GM23338 (cell line): Measurements from ENCODE around the gene SYT2. TPM values are rescaled to one million over a fixed set of nuclear protein-coding genes. Genes with fewer than 3 reads are reported as not detected.

Experiments
- ATAC-seq: fragments of 200-7000 bp; cut with Tn5 transposase; 3 replicates; pipeline ENCODE4 v1.9.1; 2020
- DNase-seq: peaks from one replicate; pipeline ENCODE4 v3.0.0-alpha.2; 2015; ENCODE audit warnings: low spot score
- H2AFZ ChIP-seq: fragments of 200-600 bp; sonication (generic); 2 replicates; pipeline ENCODE4 v1.8.0; 2016; ENCODE audit warnings: antibody characterized with exemption, mild to moderate bottlenecking, moderate library complexity
- H3F3A ChIP-seq: fragments of 200-600 bp; sonication (generic); replicated peaks from 2 replicates; pipeline ENCODE4 v1.8.0; 2017; ENCODE audit warnings: antibody characterized with exemption, mixed run types, low read depth
- H3K27ac ChIP-seq: fragments of 200-600 bp; sonication (generic); 2 replicates; pipeline ENCODE4 v1.6.1; 2016; ENCODE audit warnings: low read depth
- H3K27me3 ChIP-seq: fragments of 200-600 bp; sonication (generic); 2 replicates; pipeline ENCODE4 v1.8.0; 2016; ENCODE audit warnings: mild to moderate bottlenecking, mixed run types, moderate library complexity; ENCODE audit not compliant: insufficient read depth
- H3K36me3 ChIP-seq: fragments of 200-600 bp; sonication (generic); 2 replicates; pipeline ENCODE4 v1.8.0; 2016; ENCODE audit warnings: mild to moderate bottlenecking; ENCODE audit not compliant: insufficient read depth
- H3K4me1 ChIP-seq: fragments of 200-600 bp; sonication (generic); 2 replicates; pipeline ENCODE4 v1.8.0; 2016; ENCODE audit warnings: mild to moderate bottlenecking, moderate library complexity; ENCODE audit not compliant: insufficient read depth
- H3K4me2 ChIP-seq: fragments of 200-600 bp; sonication (generic); 2 replicates; pipeline ENCODE4 v1.7.1; 2017; ENCODE audit warnings: mixed run types
- H3K4me3 ChIP-seq: fragments of 200-600 bp; sonication (generic); 2 replicates; pipeline ENCODE4 v1.6.1; 2016; ENCODE audit warnings: mixed run types
- H3K79me2 ChIP-seq: fragments of 200-600 bp; sonication (generic); replicated peaks from 2 replicates; pipeline ENCODE4 v1.8.0; 2017; ENCODE audit warnings: mild to moderate bottlenecking; ENCODE audit not compliant: insufficient read depth
- H3K9me2 ChIP-seq: fragments of 200-600 bp; sonication (generic); 2 replicates; pipeline ENCODE4 v1.8.0; 2017; ENCODE audit not compliant: insufficient read depth
- H4K20me1 ChIP-seq: fragments of 200-600 bp; sonication (generic); replicated peaks from 2 replicates; pipeline ENCODE4 v1.8.0; 2017; ENCODE audit warnings: mild to moderate bottlenecking; ENCODE audit not compliant: insufficient read depth
- H3K27ac Mint-ChIP-seq: 2 replicates; pipeline ENCODE4 v1.8.0; 2020; ENCODE audit warnings: inconsistent platforms, mild to moderate bottlenecking, moderate library complexity, mixed read lengths
- H3K27me3 Mint-ChIP-seq: 3 replicates; pipeline ENCODE4 v1.8.0; 2022; ENCODE audit warnings: low read depth, mild to moderate bottlenecking, moderate library complexity, mixed read lengths, inconsistent platforms; ENCODE audit not compliant: insufficient read depth, poor library complexity
- H3K36me3 Mint-ChIP-seq: 3 replicates; pipeline ENCODE4 v1.8.0; 2021; ENCODE audit warnings: low read depth, mild to moderate bottlenecking, inconsistent platforms, moderate library complexity, mixed read lengths
- H3K4me1 Mint-ChIP-seq: 3 replicates; pipeline ENCODE4 v1.8.0; 2020; ENCODE audit warnings: mild to moderate bottlenecking, inconsistent platforms, mixed read lengths
- H3K4me3 Mint-ChIP-seq: 3 replicates; pipeline ENCODE4 v1.8.0; 2021; ENCODE audit warnings: moderate library complexity, mild to moderate bottlenecking, inconsistent platforms, mixed read lengths
- H3K9me3 Mint-ChIP-seq: 3 replicates; pipeline ENCODE4 v1.8.0; 2020; ENCODE audit warnings: moderate library complexity, mild to moderate bottlenecking, inconsistent platforms, mixed read lengths
- CREB1 ChIP-seq: fragments of 250-450 bp; sonication (Bioruptor Pico); IDR thresholded peaks from 2 replicates; pipeline ENCODE4 v1.5.0; 2020; ENCODE audit warnings: low read depth, mild to moderate bottlenecking, moderate library complexity
- CTCF ChIP-seq, 2 experiments: fragments of 200-600 bp in 1 of 2; sonication (generic) in 1 of 2; conservative IDR thresholded peaks; 2 replicates each; pipeline versions ENCODE4 v1.5.1 to v1.6.1; 2016 to 2017; ENCODE audit warnings: antibody characterized with exemption in 2 of 2, low read depth in 2 of 2, mild to moderate bottlenecking in 2 of 2, moderate library complexity in 1 of 2
- ETS1 ChIP-seq: IDR thresholded peaks from 2 replicates; pipeline ENCODE4 v1.6.1; 2016; ENCODE audit warnings: antibody characterized with exemption
- EZH2 ChIP-seq: fragments of 200-600 bp; sonication (generic); IDR thresholded peaks from one replicate; pipeline ENCODE4 v1.8.0; 2017; ENCODE audit warnings: antibody characterized with exemption, mild to moderate bottlenecking, low read depth; ENCODE audit not compliant: unreplicated experiment
- EZH2phosphoT487 ChIP-seq: fragments of 200-600 bp; sonication (generic); IDR thresholded peaks from one replicate; pipeline ENCODE4 v1.8.1; 2018; ENCODE audit warnings: antibody characterized with exemption; ENCODE audit not compliant: unreplicated experiment
- JUNB ChIP-seq: IDR thresholded peaks from one replicate; pipeline ENCODE4 v1.6.1; 2016; ENCODE audit warnings: antibody characterized with exemption; ENCODE audit not compliant: unreplicated experiment
- NANOG ChIP-seq: IDR thresholded peaks from 2 replicates; pipeline ENCODE4 v1.6.1; 2016; ENCODE audit warnings: antibody characterized with exemption, borderline replicate concordance
- POLR2AphosphoS5 ChIP-seq: IDR thresholded peaks from 2 replicates; pipeline ENCODE4 v1.6.1; 2016; ENCODE audit warnings: antibody characterized with exemption, low read depth
- REST ChIP-seq: IDR thresholded peaks from one replicate; pipeline ENCODE4 v1.6.1; 2018; ENCODE audit warnings: antibody characterized with exemption; ENCODE audit not compliant: unreplicated experiment
- STAT1 ChIP-seq: IDR thresholded peaks from one replicate; pipeline ENCODE4 v1.6.1; 2016; ENCODE audit warnings: antibody characterized with exemption; ENCODE audit not compliant: unreplicated experiment
- ZNF114 ChIP-seq: fragments of 250-450 bp; sonication (Bioruptor Pico); IDR thresholded peaks from 2 replicates; pipeline ENCODE4 v1.5.0; 2020; ENCODE audit warnings: mild to moderate bottlenecking, moderate library complexity
- ZNF331 ChIP-seq: fragments of 250-450 bp; sonication (Bioruptor Pico); IDR thresholded peaks from 2 replicates; pipeline ENCODE4 v1.5.0; 2020; ENCODE audit warnings: low read depth, mild to moderate bottlenecking, moderate library complexity
- ZNF462 ChIP-seq: fragments of 250-450 bp; sonication (Bioruptor Pico); IDR thresholded peaks from 2 replicates; pipeline ENCODE4 v1.5.0; 2020; ENCODE audit warnings: mild to moderate bottlenecking, moderate library complexity
- polyA plus RNA-seq: library from polyadenylated mRNA; unstranded; fragments of >200 nt; fragmentation: Nextera tagmentation; extraction: Ambion mirVana; gene quantifications from 2 replicates; pipeline ENCODE4 v1.2.1, GENCODE V29; 2016
- total RNA-seq: library from RNA; depleted of rRNA; stranded (reverse); fragments of >200 nt; shearing (Covaris generic); gene quantifications from 2 replicates; pipeline ENCODE4 v1.2.3, GENCODE V29; 2014

SYT2 gene
- total and polyA plus RNA-seq, 2 experiments from 2014 or later = 2.4 to 12.5 TPM

DNA sequence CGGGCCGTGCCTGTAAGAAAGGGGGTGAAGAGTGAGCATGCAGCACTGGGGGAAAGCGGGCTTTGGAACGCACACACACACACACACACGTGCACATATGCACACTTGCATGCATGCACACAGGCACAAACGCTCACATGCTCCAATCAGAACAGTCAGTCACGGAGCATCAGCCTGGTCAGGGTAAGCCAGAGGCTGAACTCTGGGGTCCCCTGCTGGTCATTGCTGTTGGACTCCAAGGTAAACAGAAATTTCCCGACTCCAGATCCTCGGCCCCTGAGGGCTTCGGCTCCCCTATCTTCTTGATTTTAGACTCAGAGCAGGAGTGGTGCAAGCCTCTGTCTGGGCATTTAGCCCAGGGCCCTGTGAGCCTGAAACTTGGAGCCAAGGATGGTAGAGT is 54.2 kb downstream of the SYT2 start:
- Histone ChIP-seq H3K27ac (no peak overlapping the region), H3K36me3 (no peaks in the 10 kb centered on the region), H3K4me1 (0 out of 2 replicates have a peak, but pooled peaks cover 3% of the 10 kb centered on the region), H3K4me3 (no peak overlapping the region), H2AFZ (no peak overlapping the region), H3F3A (0 out of 2 replicates have a peak, but pooled peaks cover 4% of the 10 kb centered on the region), H3K79me2 (no peaks in the 10 kb centered on the region), H3K27me3 (no peaks in the 10 kb centered on the region), H3K9me2 (no peaks in the 10 kb centered on the region), H3K4me2 (no peak overlapping the region), H4K20me1 (peaks cover 9% of the 10 kb centered on the region)
- DNase-seq (peak; percentile 81), ATAC-seq (peak; percentile 64)
- Mint-ChIP-seq H3K4me3 (no peak overlapping the region), H3K27ac (no peak overlapping the region), H3K9me3 (no peaks in the 10 kb centered on the region), H3K36me3 (no peaks in the 10 kb centered on the region), H3K4me1 (peaks cover 6% of the 10 kb centered on the region), H3K27me3 (peaks cover 7% of the 10 kb centered on the region)
- TF ChIP-seq CTCF (conservative IDR thresholded peaks at IDR 0.05; ENCODE audit: low read depth in 2 of 2) = peak; percentile 64 to 79
- TF ChIP-seq JUNB = no peak
- peak; percentile 48 for TF ChIP-seq REST
- no peak for TF ChIP-seq ZNF114 (CRISPR knock-in tag)
- no peak for TF ChIP-seq ZNF462 (CRISPR knock-in tag)
- no peak for TF ChIP-seq ZNF331 (CRISPR knock-in tag)
- no peak for TF ChIP-seq EZH2phosphoT487
- TF ChIP-seq ETS1 = no peak
- no peak for TF ChIP-seq POLR2AphosphoS5
- no peak for TF ChIP-seq EZH2
- TF ChIP-seq CREB1 (CRISPR knock-in tag) = no peak
- no peak for TF ChIP-seq STAT1
- no peak for TF ChIP-seq NANOG
